Neuronal stem cell (in vitro differentiated cells): ENCODE data around the gene AGAP1.

ENCODE experiments used
- DNase-seq: peaks from one replicate; pipeline ENCODE4 v3.0.0-alpha.2; 2013; ENCODE audit warnings: low spot score
- H2AFZ ChIP-seq: one replicate; pipeline ENCODE4 v1.6.1; 2013; ENCODE audit warnings: mild to moderate bottlenecking, low read length, inconsistent platforms
- H2AK5ac ChIP-seq: 2 replicates; pipeline ENCODE4 v1.6.1; 2013; ENCODE audit warnings: low read depth, mild to moderate bottlenecking, inconsistent platforms, low read length, moderate library complexity, mixed read lengths
- H2BK120ac ChIP-seq: 2 replicates; pipeline ENCODE4 v1.6.1; 2013; ENCODE audit warnings: low read depth, mild to moderate bottlenecking, inconsistent platforms, low read length, moderate library complexity, mixed read lengths
- H2BK12ac ChIP-seq: one replicate; pipeline ENCODE4 v1.6.1; 2013; ENCODE audit warnings: low read length, inconsistent platforms
- H2BK15ac ChIP-seq: 2 replicates; pipeline ENCODE4 v1.6.1; 2013; ENCODE audit warnings: mild to moderate bottlenecking, low read length, inconsistent platforms, mixed read lengths
- H2BK5ac ChIP-seq: one replicate; pipeline ENCODE4 v1.6.1; 2013; ENCODE audit warnings: inconsistent platforms, mild to moderate bottlenecking, low read length, moderate library complexity
- H3K14ac ChIP-seq: one replicate; pipeline ENCODE4 v1.6.1; 2013; ENCODE audit warnings: low read length, inconsistent platforms
- H3K18ac ChIP-seq: 2 replicates; pipeline ENCODE4 v1.6.1; 2013; ENCODE audit warnings: low read length, inconsistent platforms
- H3K23ac ChIP-seq: 2 replicates; pipeline ENCODE4 v1.6.1; 2013; ENCODE audit warnings: low read depth, mild to moderate bottlenecking, mixed read lengths, low read length, inconsistent platforms; ENCODE audit not compliant: poor library complexity
- H3K27ac ChIP-seq: replicated peaks from 3 replicates; pipeline ENCODE4 v1.5.1; 2013; ENCODE audit warnings: low read length, inconsistent platforms
- H3K27me3 ChIP-seq, 3 experiments: 2 replicates each; pipeline ENCODE4 v1.6.1; 2013; ENCODE audit warnings: low read length in 3 of 3, mild to moderate bottlenecking in 2 of 3, inconsistent platforms in 1 of 3, low read depth in 1 of 3, mixed read lengths in 1 of 3, moderate library complexity in 1 of 3; ENCODE audit not compliant: control insufficient read depth in 3 of 3, insufficient read depth in 3 of 3
- H3K36me3 ChIP-seq, 2 donors: replicated peaks in 1 of 2; 2 replicates each; pipeline ENCODE4 v1.6.1; 2013; ENCODE audit warnings: low read length in 2 of 2; ENCODE audit not compliant: control insufficient read depth in 2 of 2, insufficient read depth in 2 of 2
- H3K4ac ChIP-seq: 2 replicates; pipeline ENCODE4 v1.6.1; 2013; ENCODE audit warnings: inconsistent platforms, mild to moderate bottlenecking, low read length, moderate library complexity
- H3K4me1 ChIP-seq, 2 donors: 1 replicate in 1 of 2; 2 replicates in 1 of 2; pipeline ENCODE4 v1.6.1; 2013; ENCODE audit warnings: low read length in 2 of 2, low read depth in 1 of 2; ENCODE audit not compliant: control insufficient read depth in 2 of 2, insufficient read depth in 1 of 2
- H3K4me2 ChIP-seq: one replicate; pipeline ENCODE4 v1.6.1; 2013; ENCODE audit warnings: mild to moderate bottlenecking, low read length, inconsistent platforms; ENCODE audit not compliant: insufficient read depth, poor library complexity, severe bottlenecking
- H3K4me3 ChIP-seq, 2 donors: 2 replicates each; pipeline ENCODE4 v1.5.1; 2013; ENCODE audit warnings: low read length in 2 of 2, mild to moderate bottlenecking in 2 of 2, inconsistent platforms in 1 of 2, moderate library complexity in 1 of 2
- H3K79me1 ChIP-seq: one replicate; pipeline ENCODE4 v1.6.1; 2013; ENCODE audit warnings: low read depth, mild to moderate bottlenecking, inconsistent platforms, low read length, moderate library complexity
- H3K9ac ChIP-seq: one replicate; pipeline ENCODE4 v1.6.1; 2013; ENCODE audit warnings: mild to moderate bottlenecking, low read depth, low read length, inconsistent platforms; ENCODE audit not compliant: poor library complexity
- H3K9me3 ChIP-seq, 2 donors: replicated peaks in 1 of 2; 2 replicates each; pipeline versions ENCODE3 to v1.6.1; 2013; ENCODE audit warnings: low read length in 2 of 2, mild to moderate bottlenecking in 2 of 2, inconsistent platforms in 1 of 2, low read depth in 1 of 2, mixed read lengths in 1 of 2, moderate library complexity in 1 of 2; ENCODE audit not compliant: control insufficient read depth in 2 of 2, insufficient read depth in 1 of 2
- H4K8ac ChIP-seq: one replicate; pipeline ENCODE4 v1.6.1; 2013; ENCODE audit warnings: low read depth, mild to moderate bottlenecking, inconsistent platforms, low read length, moderate library complexity
- H4K91ac ChIP-seq: one replicate; pipeline ENCODE4 v1.6.1; 2013; ENCODE audit warnings: low read length, low read depth, mild to moderate bottlenecking, inconsistent platforms; ENCODE audit not compliant: poor library complexity
- WGBS, 2 donors: extraction: QIAGEN DNeasy Blood & Tissue Kit; methylation state at CpG; one replicate each; pipeline ENCODE4 v1.1.7; 2013; ENCODE audit warnings: missing lambda C conversion rate in 2 of 2, mixed read lengths in 1 of 2; ENCODE audit not compliant: insufficient read length in 2 of 2, insufficient replicate concordance in 1 of 2; ENCODE audit errors: extremely low coverage in 2 of 2; 5-methylcytosine and 5-hydroxymethylcytosine counted together

The AGAP1 gene

GRCh38 chr2:235960011-235960715, 466.3 kb downstream of the AGAP1 start:
- no peak overlapping the region for H3K18ac ChIP-seq
- H3K9me3 ChIP-seq = no peaks in the 10 kb centered on the region
- H2AK5ac ChIP-seq = no peak overlapping the region
- no peak overlapping the region for H3K14ac ChIP-seq
- H2BK12ac ChIP-seq = no peak overlapping the region
- H2BK15ac ChIP-seq = no peak overlapping the region
- H2BK120ac ChIP-seq = no peak overlapping the region
- DNase-seq = no peak
- no peak overlapping the region for H3K4me2 ChIP-seq
- no peaks in the 10 kb centered on the region for H3K79me1 ChIP-seq
- H3K4ac ChIP-seq = no peak overlapping the region
- no CpG with 5 or more reads among the region's 21 CpGs for WGBS, 2 donors
- H3K4me1 ChIP-seq = peaks cover 0 to 4% of the 10 kb centered on the region in 2 donors
- H3K27ac ChIP-seq = no peak overlapping the region
- H3K9ac ChIP-seq = no peak overlapping the region
- H3K36me3 ChIP-seq = peaks cover 0 to 15% of the 10 kb centered on the region in 2 donors
- H4K91ac ChIP-seq = no peak overlapping the region
- H3K4me3 ChIP-seq = no peak overlapping the region
- no peak overlapping the region for H4K8ac ChIP-seq
- no peak overlapping the region for H2AFZ ChIP-seq
- H3K23ac ChIP-seq = peak overlapping the region; percentile 49
- H3K27me3 ChIP-seq = no peaks in the 10 kb centered on the region
- no peak overlapping the region for H2BK5ac ChIP-seq

GRCh38 chr2:235960716-235961640, 467.1 kb downstream of the AGAP1 start:
- H2BK12ac ChIP-seq = no peak overlapping the region
- H2BK120ac ChIP-seq = no peak overlapping the region
- no peak overlapping the region for H3K4me3 ChIP-seq
- H3K23ac ChIP-seq = no peak overlapping the region
- no peak overlapping the region for H3K14ac ChIP-seq
- no peak overlapping the region for H2AFZ ChIP-seq
- H3K4me2 ChIP-seq = no peak overlapping the region
- no peak overlapping the region for H3K4ac ChIP-seq
- no peaks in the 10 kb centered on the region for H3K27me3 ChIP-seq
- no peak for DNase-seq
- no peak overlapping the region for H4K91ac ChIP-seq
- no peak overlapping the region for H3K9ac ChIP-seq
- H4K8ac ChIP-seq = no peak overlapping the region
- no peaks in the 10 kb centered on the region for H3K79me1 ChIP-seq
- H2AK5ac ChIP-seq = no peak overlapping the region
- H2BK5ac ChIP-seq = no peak overlapping the region
- H3K18ac ChIP-seq = peak overlapping the region; percentile 35
- WGBS, 2 donors = no CpG with 5 or more reads among the region's 31 CpGs
- H3K36me3 ChIP-seq = peaks cover 0 to 15% of the 10 kb centered on the region in 2 donors
- H3K4me1 ChIP-seq = peaks cover 0 to 4% of the 10 kb centered on the region in 2 donors
- no peak overlapping the region for H3K27ac ChIP-seq
- no peak overlapping the region for H2BK15ac ChIP-seq
- H3K9me3 ChIP-seq = no peaks in the 10 kb centered on the region

GRCh38 chr2:235961711-235962110, 467.9 kb downstream of the AGAP1 start:
- Histone ChIP-seq H2AK5ac (no peak overlapping the region), H3K18ac (no peak overlapping the region), H3K79me1 (no peaks in the 10 kb centered on the region), H3K27me3 (no peaks in the 10 kb centered on the region), H3K9ac (no peak overlapping the region), H4K8ac (no peak overlapping the region), H3K23ac (no peak overlapping the region), H2AFZ (no peak overlapping the region), H3K14ac (no peak overlapping the region), H2BK15ac (no peak overlapping the region), H2BK12ac (no peak overlapping the region), H3K4me3 (no peak overlapping the region), H3K36me3 (peaks cover 0 to 15% of the 10 kb centered on the region in 2 donors), H3K27ac (no peak overlapping the region), H2BK120ac (no peak overlapping the region), H3K4me2 (no peak overlapping the region), H3K9me3 (no peaks in the 10 kb centered on the region), H4K91ac (no peak overlapping the region), H2BK5ac (no peak overlapping the region), H3K4ac (no peak overlapping the region), H3K4me1 (peaks cover 0 to 4% of the 10 kb centered on the region in 2 donors)
- no CpG with 5 or more reads among the region's 12 CpGs for WGBS, 2 donors
- DNase-seq = no peak
